Loucy (cell line): ENCODE results near the gene CACNA1C.
A peak's percentile ranks its signal among the peaks of the same experiment; 100 is the strongest.

Experiments used
- H2AFZ ChIP-seq: fragments of 200-600 bp; sonication (generic); 2 replicates; pipeline ENCODE4 v1.6.0; 2016; ENCODE audit warnings: antibody characterized with exemption, mild to moderate bottlenecking, low read length, moderate library complexity
- H3F3A ChIP-seq: fragments of 200-600 bp; 2 replicates; pipeline ENCODE4 v1.6.0; 2016; ENCODE audit warnings: antibody characterized with exemption, low read depth, mild to moderate bottlenecking
- H3K27me3 ChIP-seq: fragments of 200-600 bp; sonication (generic); 2 replicates; pipeline ENCODE4 v1.6.1; 2014; ENCODE audit warnings: low read length, mild to moderate bottlenecking; ENCODE audit not compliant: insufficient read depth, poor library complexity, severe bottlenecking
- H3K36me3 ChIP-seq: fragments of 200-600 bp; sonication (generic); 2 replicates; pipeline ENCODE4 v1.6.1; 2016; ENCODE audit warnings: low read length; ENCODE audit not compliant: insufficient read depth
- H3K4me1 ChIP-seq: fragments of 200-600 bp; sonication (generic); 2 replicates; pipeline ENCODE4 v1.5.1; 2014; ENCODE audit warnings: low read length, mild to moderate bottlenecking; ENCODE audit not compliant: insufficient read depth, poor library complexity, severe bottlenecking
- H3K4me2 ChIP-seq: fragments of 200-600 bp; sonication (generic); 2 replicates; pipeline ENCODE4 v1.6.0; 2014; ENCODE audit warnings: antibody characterized with exemption, low read length, low read depth, mild to moderate bottlenecking; ENCODE audit not compliant: poor library complexity, severe bottlenecking
- H3K4me3 ChIP-seq: fragments of 200-600 bp; sonication (generic); 2 replicates; pipeline ENCODE4 v1.5.1; 2014; ENCODE audit warnings: low read length, mild to moderate bottlenecking, mixed read lengths; ENCODE audit not compliant: poor library complexity, severe bottlenecking
- H3K79me2 ChIP-seq: fragments of 200-600 bp; sonication (generic); 2 replicates; pipeline ENCODE4 v1.6.1; 2014; ENCODE audit warnings: low read length; ENCODE audit not compliant: insufficient read depth
- H3K9ac ChIP-seq: fragments of 200-600 bp; sonication (generic); 2 replicates; pipeline ENCODE4 v1.6.0; 2014; ENCODE audit warnings: mild to moderate bottlenecking, low read depth, low read length, moderate library complexity; ENCODE audit not compliant: poor library complexity, severe bottlenecking
- H3K9me2 ChIP-seq: fragments of 200-600 bp; sonication (generic); replicated peaks from 2 replicates; pipeline ENCODE4 v1.6.1; 2016; ENCODE audit warnings: low read depth, low read length, mixed read lengths
- H3K9me3 ChIP-seq: fragments of 200-600 bp; sonication (generic); 2 replicates; pipeline ENCODE4 v1.6.1; 2014; ENCODE audit warnings: mild to moderate bottlenecking, antibody characterized with exemption, low read length, low read depth; ENCODE audit not compliant: insufficient read depth
- H4K20me1 ChIP-seq: fragments of 200-600 bp; sonication (generic); 2 replicates; pipeline ENCODE4 v1.6.0; 2014; ENCODE audit warnings: antibody characterized with exemption, low read length, mild to moderate bottlenecking; ENCODE audit not compliant: insufficient read depth, poor library complexity, severe bottlenecking
- CTCF ChIP-seq: fragments of 200-600 bp; sonication (generic); conservative IDR thresholded peaks from 2 replicates; pipeline ENCODE4 v1.5.1; 2014; ENCODE audit warnings: mild to moderate bottlenecking, antibody characterized with exemption, low read length
- EZH2phosphoT487 ChIP-seq: fragments of 200-600 bp; IDR thresholded peaks from 2 replicates; pipeline ENCODE4 v1.6.1; 2018; ENCODE audit warnings: antibody characterized with exemption, mild to moderate bottlenecking, moderate library complexity, borderline replicate concordance

The CACNA1C gene

GRCh38 chr12:2380946-2381345 lies 328.2 kb downstream of the CACNA1C start:
- TF ChIP-seq EZH2phosphoT487 (no peak), CTCF (no peak)
- H3K9me3 ChIP-seq, result no peaks in the 10 kb centered on the region
- H2AFZ ChIP-seq, result no peak overlapping the region
- no peaks in the 10 kb centered on the region for H3K4me1 ChIP-seq
- H3K27me3 ChIP-seq, result no peaks in the 10 kb centered on the region
- H3K4me3 ChIP-seq, result no peak overlapping the region
- H3K79me2 ChIP-seq, result no peaks in the 10 kb centered on the region
- no peak overlapping the region for H3K4me2 ChIP-seq
- no peak overlapping the region for H3K9ac ChIP-seq
- H3K36me3 ChIP-seq, result no peaks in the 10 kb centered on the region
- no peaks in the 10 kb centered on the region for H3F3A ChIP-seq
- no peaks in the 10 kb centered on the region for H4K20me1 ChIP-seq
- H3K9me2 ChIP-seq, result no peaks in the 10 kb centered on the region

- no peak overlapping the region for H3K9ac ChIP-seq
- no peaks in the 10 kb centered on the region for H3K36me3 ChIP-seq
- H3K4me2 ChIP-seq, result no peak overlapping the region
- no peaks in the 10 kb centered on the region for H3F3A ChIP-seq
- no peaks in the 10 kb centered on the region for H3K4me1 ChIP-seq
- H2AFZ ChIP-seq, result no peak overlapping the region
- no peaks in the 10 kb centered on the region for H3K79me2 ChIP-seq
- no peaks in the 10 kb centered on the region for H4K20me1 ChIP-seq
- TF ChIP-seq EZH2phosphoT487 (no peak), CTCF (peak; percentile 35)
- H3K9me2 ChIP-seq, result no peaks in the 10 kb centered on the region
- H3K9me3 ChIP-seq, result no peaks in the 10 kb centered on the region
- no peaks in the 10 kb centered on the region for H3K27me3 ChIP-seq
- no peak overlapping the region for H3K4me3 ChIP-seq
These were observed 329.8 kb downstream of the CACNA1C start for GRCh38 chr12:2382370-2383155.

GRCh38 chr12:2383325-2384028 lies 330.7 kb downstream of the CACNA1C start:
- Histone ChIP-seq H3K79me2 (no peaks in the 10 kb centered on the region), H3K9ac (no peak overlapping the region), H3K4me1 (no peaks in the 10 kb centered on the region), H3K4me3 (no peak overlapping the region), H2AFZ (no peak overlapping the region), H3K4me2 (no peak overlapping the region), H3K27me3 (no peaks in the 10 kb centered on the region), H3K36me3 (no peaks in the 10 kb centered on the region), H3K9me3 (no peaks in the 10 kb centered on the region), H3F3A (no peaks in the 10 kb centered on the region), H3K9me2 (no peaks in the 10 kb centered on the region), H4K20me1 (no peaks in the 10 kb centered on the region)
- TF ChIP-seq EZH2phosphoT487, result no peak
